Heart left ventricle (tissue), 13 donors: ENCODE measurements around the gene SRGAP3.

Experiments
- CTCF ChIP-seq, 12 donors: fragments of 200-600 bp; sonication (generic) in 4 of 12; IDR thresholded peaks; one replicate each; pipeline versions ENCODE4 v1.5.0 to v1.8.0; 2018 to 2022; ENCODE audit warnings: antibody characterized with exemption in 12 of 12, mild to moderate bottlenecking in 5 of 12
- POLR2A ChIP-seq, 2 donors: fragments of 450-650 bp; IDR thresholded peaks; one replicate each; pipeline ENCODE4 v1.6.1; 2017; ENCODE audit warnings: antibody characterized with exemption in 2 of 2, mild to moderate bottlenecking in 2 of 2, moderate library complexity in 2 of 2
- donor health status: ischemic (EF 13 %, LVEDD 7.1; RV severe dilation, severe dysfunction).
- donor health status: DM: no; HTN: yes; CAD: no.
- donor health status: DM: no; HTN: no; CAD: no.
- donor health status: ischemic (EF 25% LVEDD 6.9; RV normal size, moderate dysfunction).
- donor health status: ischemic (EF 25% LVEDD 5.7; RV mildly dilated, moderate dysfunction).
- donor health status: ischemic (EF 35%, LVEDD 5.7; RV mildly dilated, moderate dysfunction).
- donor health status: nonischemic (EF 11% LVEDD 7.7; RV severe dilation, severe dysfunction).
- donor health status: DM: yes; HTN: yes; CAD: no.
- donor health status: PGD.
- donor health status: ischemic (EF 29% LVEDD 5.4; RV normal size, mild dysfunction).
- donor health status: nonischemic (EF 23%, LVEDD 6.1; RV moderate dilation, normal function).

GRCh38 chr3:9021271-9022009 lies 228.0 kb downstream of the SRGAP3 start:
- no peak for TF ChIP-seq CTCF (IDR thresholded peaks at IDR 0.05)
- no peak for TF ChIP-seq POLR2A (IDR thresholded peaks at IDR 0.05)
